ENCODE data around the gene GALNT1. TPM values are rescaled to one million over a fixed set of nuclear protein-coding genes. Genes with fewer than 3 reads are reported as not detected.

The GALNT1 gene
- total and polyA plus RNA-seq, 8 donors = 11.2 to 83.9 (median 13.8) TPM

DNA sequence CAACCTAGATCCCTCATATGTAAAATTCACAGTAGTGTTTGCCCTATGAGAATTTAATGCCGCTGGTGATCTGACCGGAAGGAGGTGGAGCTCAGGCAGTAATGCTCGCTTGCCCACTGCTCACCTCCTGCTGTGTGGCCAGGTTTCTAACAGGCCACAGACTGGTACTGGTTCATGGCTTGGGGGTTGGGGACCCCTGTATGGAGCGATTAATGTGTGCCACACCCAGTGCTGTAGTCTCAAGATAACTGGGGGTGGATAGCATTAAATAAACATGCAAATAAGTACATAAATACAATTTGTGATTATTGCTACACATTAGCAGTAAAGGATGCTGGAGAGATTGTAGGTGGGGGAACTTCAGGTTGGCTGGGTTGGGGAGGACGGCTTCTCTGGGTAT is 3.2 kb downstream of the GALNT1 start:
- WGBS, 5 donors = 83 to 94% (median 91%) methylated on average over 5 of the region's 5 CpGs
- intact Hi-C loops (cut with DNase I; ENCODE audit: low total_unique reads) = no loop called here
- DNase-seq = no peak

DNA sequence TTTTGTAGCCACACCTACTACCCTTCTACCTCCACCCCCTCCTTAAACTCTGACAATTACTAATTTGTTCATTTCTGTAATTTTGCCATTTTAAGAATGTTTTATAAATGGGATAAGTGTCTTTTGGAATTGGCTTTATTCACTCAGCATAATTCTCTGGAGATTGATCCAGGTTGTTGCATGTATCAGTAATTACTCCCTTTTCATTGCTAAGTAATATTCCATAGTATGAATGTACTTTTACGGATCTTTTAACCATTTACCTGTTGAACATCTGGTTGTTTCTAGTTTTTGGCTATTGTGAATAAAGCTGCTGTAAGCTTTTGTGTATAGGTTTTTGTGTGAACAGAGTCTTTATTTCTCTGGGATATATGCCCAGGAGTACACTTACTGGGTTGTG is 4.1 kb downstream of the GALNT1 start:
- Histone ChIP-seq H3K4me3 (no peak overlapping the region), H3K9me3 (peaks cover 0 to 8% (median 4%) of the 10 kb centered on the region in 4 donors), H3K36me3 (no peaks in the 10 kb centered on the region), H3K27ac (no peak overlapping the region), H3K27me3 (no peaks in the 10 kb centered on the region), H3K4me1 (peaks cover 17 to 26% (median 20%) of the 10 kb centered on the region in 4 donors)
- TF ChIP-seq, protein P1, sequence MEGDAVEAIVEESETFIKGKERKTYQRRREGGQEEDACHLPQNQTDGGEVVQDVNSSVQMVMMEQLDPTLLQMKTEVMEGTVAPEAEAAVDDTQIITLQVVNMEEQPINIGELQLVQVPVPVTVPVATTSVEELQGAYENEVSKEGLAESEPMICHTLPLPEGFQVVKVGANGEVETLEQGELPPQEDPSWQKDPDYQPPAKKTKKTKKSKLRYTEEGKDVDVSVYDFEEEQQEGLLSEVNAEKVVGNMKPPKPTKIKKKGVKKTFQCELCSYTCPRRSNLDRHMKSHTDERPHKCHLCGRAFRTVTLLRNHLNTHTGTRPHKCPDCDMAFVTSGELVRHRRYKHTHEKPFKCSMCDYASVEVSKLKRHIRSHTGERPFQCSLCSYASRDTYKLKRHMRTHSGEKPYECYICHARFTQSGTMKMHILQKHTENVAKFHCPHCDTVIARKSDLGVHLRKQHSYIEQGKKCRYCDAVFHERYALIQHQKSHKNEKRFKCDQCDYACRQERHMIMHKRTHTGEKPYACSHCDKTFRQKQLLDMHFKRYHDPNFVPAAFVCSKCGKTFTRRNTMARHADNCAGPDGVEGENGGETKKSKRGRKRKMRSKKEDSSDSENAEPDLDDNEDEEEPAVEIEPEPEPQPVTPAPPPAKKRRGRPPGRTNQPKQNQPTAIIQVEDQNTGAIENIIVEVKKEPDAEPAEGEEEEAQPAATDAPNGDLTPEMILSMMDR (IDR thresholded peaks at IDR 0.05) = no peak
- TF ChIP-seq POLR2A (IDR thresholded peaks at IDR 0.05) (no peak), POLR2AphosphoS5 (IDR thresholded peaks at IDR 0.05) (no peak), EP300 (IDR thresholded peaks at IDR 0.05) (no peak)
- no peak for DNase-seq
- 96 to 100% (median 100%) methylated on average over 1 of the region's 1 CpG for WGBS, 5 donors
- intact Hi-C loops (cut with DNase I; ENCODE audit: low total_unique reads) = no loop called here

More for the DNA sequence above, 3.2 kb downstream of the GALNT1 start:
- Histone ChIP-seq H3K27ac (no peak overlapping the region), H3K4me3 (no peak overlapping the region), H3K9me3 (peaks cover 0 to 8% (median 4%) of the 10 kb centered on the region in 4 donors), H3K27me3 (no peaks in the 10 kb centered on the region), H3K36me3 (no peaks in the 10 kb centered on the region), H3K4me1 (peaks cover 17 to 32% (median 24%) of the 10 kb centered on the region in 4 donors)
- TF ChIP-seq, protein P1 (IDR thresholded peaks at IDR 0.05) = no peak
- TF ChIP-seq POLR2A (IDR thresholded peaks at IDR 0.05) (no peak), POLR2AphosphoS5 (IDR thresholded peaks at IDR 0.05) (no peak), EP300 (IDR thresholded peaks at IDR 0.05) (no peak)

DNA sequence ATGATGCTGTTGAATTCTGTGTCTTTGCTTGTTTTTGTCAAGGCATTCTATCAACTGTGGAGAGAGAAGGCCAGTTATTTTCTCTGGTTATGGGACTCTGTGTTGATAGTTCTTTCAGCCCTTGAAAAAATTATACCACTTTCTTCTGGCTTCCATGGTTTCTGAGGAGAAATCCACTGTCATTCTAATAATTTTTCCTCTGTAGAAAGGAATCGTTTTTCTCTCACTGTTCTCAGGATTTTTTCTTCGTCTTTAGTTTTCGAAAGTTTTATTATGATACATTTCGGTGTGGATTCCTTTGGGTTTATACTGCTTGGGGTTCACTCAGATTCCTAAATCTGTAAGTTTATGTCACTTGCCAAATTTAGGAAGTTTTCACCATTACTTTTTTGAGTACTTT is 6.6 kb downstream of the GALNT1 start:
- H3K4me3 ChIP-seq = no peak overlapping the region
- intact Hi-C loops (cut with DNase I; ENCODE audit: low total_unique reads) = no loop called here
- H3K27ac ChIP-seq = no peak overlapping the region
- H3K36me3 ChIP-seq = no peaks in the 10 kb centered on the region
- no peaks in the 10 kb centered on the region for H3K27me3 ChIP-seq
- peaks cover 6 to 27% (median 21%) of the 10 kb centered on the region in 4 donors for H3K4me1 ChIP-seq
- DNase-seq = no peak
- H3K9me3 ChIP-seq = peaks cover 0 to 8% (median 4%) of the 10 kb centered on the region in 4 donors
- no peak for TF ChIP-seq EP300 (IDR thresholded peaks at IDR 0.05)
- TF ChIP-seq, protein P1 (IDR thresholded peaks at IDR 0.05) = no peak
- TF ChIP-seq POLR2A (IDR thresholded peaks at IDR 0.05) = no peak
- TF ChIP-seq POLR2AphosphoS5 (IDR thresholded peaks at IDR 0.05) = no peak
- 93 to 97% (median 95%) methylated on average over 4 of the region's 4 CpGs for WGBS, 5 donors

- no peaks in the 10 kb centered on the region for H3K27me3 ChIP-seq
- no peak overlapping the region for H3K4me3 ChIP-seq
- WGBS, 5 donors = 84 to 92% (median 86%) methylated on average over 6 of the region's 6 CpGs
- peaks cover 0 to 8% (median 4%) of the 10 kb centered on the region in 4 donors for H3K9me3 ChIP-seq
- no peaks in the 10 kb centered on the region for H3K36me3 ChIP-seq
- intact Hi-C loops (cut with DNase I; ENCODE audit: low total_unique reads) = no loop called here
- H3K27ac ChIP-seq = no peak overlapping the region
- H3K4me1 ChIP-seq = peaks cover 0 to 22% (median 14%) of the 10 kb centered on the region in 4 donors
- no peak for TF ChIP-seq EP300 (IDR thresholded peaks at IDR 0.05)
- TF ChIP-seq, protein P1 (IDR thresholded peaks at IDR 0.05) = no peak
- TF ChIP-seq POLR2A (IDR thresholded peaks at IDR 0.05) = no peak
- no peak for DNase-seq
These were observed 7.5 kb downstream of the GALNT1 start for GRCh38 chr18:35588995-35589394.

Measured in stomach (tissue), 9 donors.